PFSK-1 (cell line): Measurements from ENCODE around the gene MYT1.

Experiments used
- FOXP2 ChIP-seq: optimal IDR thresholded peaks from 2 replicates; pipeline ENCODE3; 2011; ENCODE audit warnings: borderline replicate concordance, control low read depth, inconsistent platforms; ENCODE audit not compliant: insufficient read depth; ENCODE audit errors: extremely low read length, extremely low read depth
- POLR2AphosphoS5 ChIP-seq: IDR thresholded peaks from 2 replicates; pipeline ENCODE4 v1.6.1; 2012; ENCODE audit warnings: low read depth, mild to moderate bottlenecking, control low read depth, low read length, moderate library complexity
- REST ChIP-seq, 2 experiments: IDR thresholded peaks; 2 replicates each; pipeline versions ENCODE4 v1.6.1 to v1.8.0; 2011 to 2012; ENCODE audit warnings: low read depth in 2 of 2, low read length in 2 of 2, control low read depth in 1 of 2, inconsistent platforms in 1 of 2, mild to moderate bottlenecking in 1 of 2, moderate library complexity in 1 of 2; ENCODE audit not compliant: insufficient read depth in 1 of 2
- SIN3A ChIP-seq: IDR thresholded peaks from 2 replicates; pipeline ENCODE4 v1.6.1; 2012; ENCODE audit warnings: mild to moderate bottlenecking, low read length, moderate library complexity, borderline replicate concordance; ENCODE audit not compliant: insufficient read depth
- TAF1 ChIP-seq: IDR thresholded peaks from 2 replicates; pipeline ENCODE4 v1.6.1; 2012; ENCODE audit warnings: low read length, control low read depth, borderline replicate concordance; ENCODE audit not compliant: insufficient read depth

Gene MYT1

GRCh38 chr20:64155258-64156135 is 8.8 kb upstream of the MYT1 start:
- TF ChIP-seq FOXP2 (no peak), POLR2AphosphoS5 (no peak), REST (IDR thresholded peaks at IDR 0.05; ENCODE audit: insufficient read depth in 1 of 2, low read depth in 2 of 2, low read length in 2 of 2) (no peak)

DNA sequence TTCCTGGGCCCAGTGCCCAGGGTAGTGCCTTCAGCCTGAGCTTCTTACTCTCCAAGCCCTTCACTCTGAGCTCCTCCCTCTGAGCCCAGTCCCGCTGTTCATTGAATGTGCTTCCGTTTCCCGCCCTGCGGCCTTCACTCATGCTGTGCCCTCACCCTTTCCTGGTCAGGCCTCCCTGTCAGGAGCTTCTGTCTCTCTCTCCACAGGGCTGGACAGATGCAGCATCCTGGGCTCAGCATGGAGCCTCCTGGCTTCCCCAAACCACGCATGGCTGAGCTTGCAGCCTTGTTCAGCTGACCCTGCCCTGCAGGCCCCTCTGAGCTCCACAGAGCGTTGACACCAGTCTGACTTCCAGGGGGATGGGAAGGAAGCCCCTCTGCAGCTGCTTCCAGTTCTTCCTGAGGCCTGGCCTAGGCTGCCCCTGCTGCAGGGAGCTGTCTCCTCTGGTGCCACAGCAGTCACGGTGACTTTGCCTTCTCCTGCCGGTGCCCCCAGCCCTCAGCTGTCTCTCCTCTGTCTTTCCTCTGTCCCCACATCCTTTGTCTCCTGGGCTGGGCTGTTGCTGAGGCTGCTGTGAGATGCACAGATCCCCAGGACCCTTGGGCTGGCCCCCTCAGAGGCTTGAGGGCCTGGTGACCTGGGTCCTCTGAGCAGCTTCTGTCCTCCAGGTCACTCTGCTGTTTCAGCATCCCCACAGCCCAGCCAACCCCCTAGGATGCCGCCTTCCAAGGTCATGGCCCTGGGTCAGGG is 7.9 kb upstream of the MYT1 start:
- TF ChIP-seq REST (IDR thresholded peaks at IDR 0.05; ENCODE audit: insufficient read depth in 1 of 2, low read depth in 2 of 2, low read length in 2 of 2) (peak in 1 of 2 experiments; percentile 42; a peak in 1 of 4 replicates), FOXP2 (no peak)

- TF ChIP-seq TAF1 (no peak), REST (IDR thresholded peaks at IDR 0.05; ENCODE audit: insufficient read depth in 1 of 2, low read depth in 2 of 2, low read length in 2 of 2) (no peak), POLR2AphosphoS5 (no peak), FOXP2 (no peak), SIN3A (no peak)
These were observed 7.1 kb upstream of the MYT1 start for GRCh38 chr20:64156886-64157875.

- TF ChIP-seq FOXP2: no peak
These were observed 6.4 kb upstream of the MYT1 start for GRCh38 chr20:64157878-64158277.
